HepG2 (cell line): ENCODE results near the gene CDX1. TPM values are rescaled to one million over a fixed set of nuclear protein-coding genes. Genes with fewer than 3 reads are reported as not detected.

Experiments
- ATAC-seq: fragments of 200-7000 bp; cut with Tn5 transposase; 3 replicates; pipeline ENCODE4 v1.9.1; 2020; ENCODE audit warnings: mild to moderate bottlenecking, moderate library complexity
- Bru-seq: library from RNA; stranded (reverse); fragments of 400-500 nt; gene quantifications from one replicate; lab custom pipeline; 2021; lab: Mats Ljungman, UMichigan
- BruChase-seq, 2 experiments: library from RNA; stranded (reverse); fragments of 400-500 nt; gene quantifications; one replicate each; lab custom pipeline; 2021; lab: Mats Ljungman, UMichigan
- BruUV-seq: library from RNA; stranded (reverse); fragments of 400-500 nt; replicated peaks from 2 replicates; lab custom pipeline; 2021; lab: Mats Ljungman, UMichigan
- CTCF ChIA-PET: fragments of 300-600 bp; formaldehyde crosslinking; extraction: SDS; loops from one replicate; lab custom pipeline; 2021; ENCODE audit warnings: low total read pairs, inconsistent platforms, low intra/inter-chr PET ratio; lab: Yijun Ruan, JAX
- POLR2A ChIA-PET: fragments of 350-600 bp; sonication (Branson Sonifier 250); formaldehyde crosslinking; loops from one replicate; lab custom pipeline; 2020; ENCODE audit warnings: antibody characterized with exemption, inconsistent platforms; lab: Yijun Ruan, JAX
- DNase-seq: peaks from one replicate; pipeline ENCODE4 v3.0.0-alpha.2; 2015; ENCODE audit warnings: low spot score
- FAIRE-seq: peaks from 3 replicates; lab custom pipeline; 2011; peaks lifted over from hg19 to GRCh38; lab: Jason Lieb, UNC
- H2AFZ ChIP-seq: one replicate; pipeline ENCODE4 v1.6.1; 2011; ENCODE audit warnings: low read length, inconsistent platforms
- H3K27ac ChIP-seq: fragments of 300-600 bp; 3 replicates; pipeline ENCODE4 v1.8.0; 2011; ENCODE audit warnings: mixed run types, mild to moderate bottlenecking, mixed read lengths, low read length, inconsistent platforms; ENCODE audit not compliant: insufficient read depth; ENCODE audit errors: extremely low read length
- H3K27me3 ChIP-seq, 2 experiments: fragments of 200-600 bp in 1 of 2; 2 replicates in 1 of 2; 3 replicates in 1 of 2; pipeline versions ENCODE4 v1.6.0 to v1.8.0; 2011; ENCODE audit warnings: low read length in 2 of 2, mild to moderate bottlenecking in 2 of 2, moderate library complexity in 2 of 2, inconsistent platforms in 1 of 2; ENCODE audit not compliant: insufficient read depth in 2 of 2, control insufficient read depth in 1 of 2
- H3K36me3 ChIP-seq, 2 experiments: fragments of 200-600 bp in 1 of 2; replicated peaks in 1 of 2; 2 replicates in 1 of 2; 3 replicates in 1 of 2; pipeline versions ENCODE4 v1.5.1 to v1.8.0; 2011; ENCODE audit warnings: low read length in 2 of 2, inconsistent platforms in 1 of 2; ENCODE audit not compliant: insufficient read depth in 2 of 2, control insufficient read depth in 1 of 2
- H3K4me1 ChIP-seq: 2 replicates; pipeline ENCODE4 v1.5.1; 2012; ENCODE audit warnings: low read length, inconsistent platforms; ENCODE audit not compliant: insufficient read depth
- H3K4me2 ChIP-seq: 2 replicates; pipeline ENCODE4 v1.6.0; 2011; ENCODE audit warnings: low read depth, low read length, inconsistent platforms
- H3K4me3 ChIP-seq, 3 experiments: fragments of 200-600 bp in 1 of 3; sonication (generic), shearing (Covaris generic) in 1 of 3; replicated peaks in 1 of 3; 2 replicates each; pipeline ENCODE4 v1.5.1; 2011 to 2016; ENCODE audit warnings: low read length in 3 of 3, inconsistent platforms in 2 of 3, low read depth in 2 of 3, mild to moderate bottlenecking in 2 of 3, control low read depth in 1 of 3, mixed read lengths in 1 of 3; ENCODE audit not compliant: insufficient read depth in 1 of 3
- H3K79me2 ChIP-seq: one replicate; pipeline ENCODE4 v1.6.1; 2011; ENCODE audit warnings: low read length, inconsistent platforms; ENCODE audit not compliant: insufficient read depth
- H3K9ac ChIP-seq: 2 replicates; pipeline ENCODE4 v1.6.0; 2011; ENCODE audit warnings: mild to moderate bottlenecking, low read depth, low read length, inconsistent platforms; ENCODE audit not compliant: insufficient read depth
- H3K9me3 ChIP-seq: 2 replicates; pipeline ENCODE4 v1.5.1; 2012; ENCODE audit warnings: mild to moderate bottlenecking, low read length
- H4K20me1 ChIP-seq: 2 replicates; pipeline ENCODE4 v1.6.0; 2011; ENCODE audit warnings: inconsistent platforms, mild to moderate bottlenecking, low read length, moderate library complexity; ENCODE audit not compliant: insufficient read depth
- EED ChIP-seq: sonication (generic); formaldehyde crosslinking; IDR thresholded peaks from 2 replicates; pipeline ENCODE4 v1.5.0; 2020; ENCODE audit warnings: mild to moderate bottlenecking, missing genetic modification reagents
- HDAC1 ChIP-seq: sonication (generic); formaldehyde crosslinking; IDR thresholded peaks from 2 replicates; pipeline ENCODE4 v1.5.1; 2020; ENCODE audit warnings: mild to moderate bottlenecking, missing genetic modification reagents
- MTF2 ChIP-seq: sonication (generic); formaldehyde crosslinking; IDR thresholded peaks from 2 replicates; pipeline ENCODE4 v1.5.0; 2020; ENCODE audit warnings: missing genetic modification reagents, borderline replicate concordance
- MZF1 ChIP-seq: sonication (generic); formaldehyde crosslinking; IDR thresholded peaks from 2 replicates; pipeline ENCODE4 v1.8.1; 2023; ENCODE audit warnings: mild to moderate bottlenecking, missing genetic modification reagents, borderline replicate concordance
- ONECUT2 ChIP-seq: sonication (generic); formaldehyde crosslinking; IDR thresholded peaks from 2 replicates; pipeline ENCODE4 v1.4.0; 2020; ENCODE audit warnings: missing genetic modification reagents
- ZNF407 ChIP-seq: sonication (generic); formaldehyde crosslinking; IDR thresholded peaks from one replicate; pipeline ENCODE4 v1.5.1; 2020; ENCODE audit warnings: mild to moderate bottlenecking, missing genetic modification reagents; ENCODE audit errors: not compliant biosample characterization
- ZNF510 ChIP-seq: sonication (generic); formaldehyde crosslinking; IDR thresholded peaks from 2 replicates; pipeline ENCODE4 v1.4.0; 2020; ENCODE audit warnings: low read depth, mild to moderate bottlenecking, missing genetic modification reagents
- WGBS: methylation state at CpG from one replicate; pipeline ENCODE4 v1.1.6; 2017; ENCODE audit warnings: low lambda C conversion rate; 5-methylcytosine and 5-hydroxymethylcytosine counted together
- in situ Hi-C: cut with HindIII; loops from 2 replicates; pipeline ENCODE4 v1.10.0; 2017; ENCODE audit warnings: low pct_unique_long_range_greater_than_20kb; ENCODE audit not compliant: extremely low pct_ligation_motif_present
- intact Hi-C: fragments of 100-400 bp; cut with micrococcal nuclease; formaldehyde crosslinking; loops from one replicate; pipeline ENCODE4 v1.10.0; 2022; ENCODE audit not compliant: unreplicated experiment
- long read RNA-seq, 2 experiments: library from RNA in 1 of 2; library from polyadenylated mRNA in 1 of 2; stranded (forward) in 1 of 2; unstranded in 1 of 2; transcript quantifications; one replicate each; pipeline ENCODE4 v2.0.0, GENCODE V29; 2019 to 2022
- polyA minus RNA-seq, 3 experiments: library from RNA; depleted of rRNA, polyadenylated mRNA; stranded (reverse); fragments of >200 nt; gene quantifications; 2 replicates each; pipeline ENCODE4 v1.2.3, GENCODE V29; 2011; ENCODE audit warnings: low replicate concordance in 1 of 3
- polyA plus RNA-seq, 8 experiments: library from polyadenylated mRNA; depleted of rRNA in 3 of 8; stranded (reverse) in 7 of 8; unstranded in 1 of 8; fragments of >200 nt; fragmentation: Illumina TruSeq in 4 of 8; extraction: Trizol in 4 of 8; gene quantifications; 2 replicates each; pipeline versions ENCODE4 v1.2.1 to v1.2.3, GENCODE V29; 2011 to 2016; ENCODE audit warnings: low read depth in 4 of 8, missing spikeins in 1 of 8, mixed read lengths in 1 of 8; ENCODE audit not compliant: insufficient read depth in 1 of 8
- total RNA-seq, 5 experiments: library from RNA; depleted of rRNA; stranded (reverse); fragments of >200 nt; fragmentation: Illumina TruSeq; extraction: Trizol; gene quantifications; 2 replicates each; pipeline ENCODE4 v1.2.3, GENCODE V29; 2016; ENCODE audit warnings: low read depth in 1 of 5
- TF ChIP-seq, protein P1 (sequence below): sonication (generic); formaldehyde crosslinking; IDR thresholded peaks from 2 replicates; pipeline ENCODE4 v1.5.0; 2020; ENCODE audit warnings: mild to moderate bottlenecking, missing genetic modification reagents

CDX1 gene
- not detected in 2 replicates for total RNA-seq (2016; rRNA removed; fragmentation: Illumina TruSeq; extraction: Trizol)
- total RNA-seq (2016; cell fraction: cytosol; rRNA removed; fragmentation: Illumina TruSeq; extraction: Trizol; ENCODE audit: low read depth): not detected in 2 replicates
- total RNA-seq (2016; cell fraction: insoluble cytoplasmic fraction; rRNA removed; fragmentation: Illumina TruSeq; extraction: Trizol): not detected in 2 replicates
- not detected in 2 replicates for total RNA-seq (2016; cell fraction: membrane; rRNA removed; fragmentation: Illumina TruSeq; extraction: Trizol)
- not detected in 2 replicates for total RNA-seq (2016; cell fraction: nucleus; rRNA removed; fragmentation: Illumina TruSeq; extraction: Trizol)
- polyA plus RNA-seq (2011; rRNA removed): 0.05 TPM in 1 of 2 replicates, not detected in the other
- not detected in 2 replicates for polyA plus RNA-seq (2011; cell fraction: cytosol; rRNA removed)
- not detected in 2 replicates for polyA plus RNA-seq (2011; cell fraction: nucleus; rRNA removed)
- not detected in 2 replicates for polyA plus RNA-seq (2012)
- not detected in 2 replicates for polyA plus RNA-seq (2016; cell fraction: cytosol; fragmentation: Illumina TruSeq; extraction: Trizol; ENCODE audit: low read depth)
- polyA plus RNA-seq (2016; cell fraction: insoluble cytoplasmic fraction; fragmentation: Illumina TruSeq; extraction: Trizol; ENCODE audit: low read depth): not detected in 2 replicates
- polyA plus RNA-seq (2016; cell fraction: membrane; fragmentation: Illumina TruSeq; extraction: Trizol; ENCODE audit: low read depth): not detected in 2 replicates
- polyA plus RNA-seq (2016; cell fraction: nucleus; fragmentation: Illumina TruSeq; extraction: Trizol; ENCODE audit: insufficient read depth, low read depth): not detected in 2 replicates
- not detected in 2 replicates for polyA minus RNA-seq (2011; rRNA and poly(A)+ RNA removed; ENCODE audit: low replicate concordance)
- not detected in 2 replicates for polyA minus RNA-seq (2011; cell fraction: cytosol; rRNA and poly(A)+ RNA removed)
- not detected in 2 replicates for polyA minus RNA-seq (2011; cell fraction: nucleus; rRNA and poly(A)+ RNA removed)
- Bru-seq, nascent RNA: not detected
- not detected for BruChase-seq, experiment 1, labeled RNA remaining after a 6-hour chase
- percentile 5 among the genes with signal in this experiment for BruChase-seq, experiment 2, labeled RNA remaining after a 2-hour chase
- long read RNA-seq, experiment 1: 0 reads
- long read RNA-seq, experiment 2: 0 reads

DNA sequence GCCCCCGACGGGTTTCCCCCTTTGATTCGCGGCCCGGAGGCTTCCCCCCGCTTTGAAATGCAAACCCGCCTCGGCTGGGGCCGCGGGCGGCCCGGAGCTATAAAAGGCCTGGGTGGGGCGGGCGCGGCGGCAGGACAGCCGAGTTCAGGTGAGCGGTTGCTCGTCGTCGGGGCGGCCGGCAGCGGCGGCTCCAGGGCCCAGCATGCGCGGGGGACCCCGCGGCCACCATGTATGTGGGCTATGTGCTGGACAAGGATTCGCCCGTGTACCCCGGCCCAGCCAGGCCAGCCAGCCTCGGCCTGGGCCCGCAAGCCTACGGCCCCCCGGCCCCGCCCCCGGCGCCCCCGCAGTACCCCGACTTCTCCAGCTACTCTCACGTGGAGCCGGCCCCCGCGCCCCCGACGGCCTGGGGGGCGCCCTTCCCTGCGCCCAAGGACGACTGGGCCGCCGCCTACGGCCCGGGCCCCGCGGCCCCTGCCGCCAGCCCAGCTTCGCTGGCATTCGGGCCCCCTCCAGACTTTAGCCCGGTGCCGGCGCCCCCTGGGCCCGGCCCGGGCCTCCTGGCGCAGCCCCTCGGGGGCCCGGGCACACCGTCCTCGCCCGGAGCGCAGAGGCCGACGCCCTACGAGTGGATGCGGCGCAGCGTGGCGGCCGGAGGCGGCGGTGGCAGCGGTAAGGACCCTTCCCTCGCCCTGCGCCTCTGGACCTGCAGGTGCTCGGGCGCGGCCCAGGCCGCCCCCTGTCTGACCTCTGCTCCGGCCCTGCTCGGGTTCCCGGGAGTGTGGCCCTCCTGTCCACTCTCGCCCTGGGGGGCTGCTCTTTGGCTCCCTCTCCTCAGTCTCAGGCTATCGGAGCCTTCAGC, at the start of gene CDX1:
TSS of gene CDX1 (plus strand) at position 129 of the 862 bp plus-strand sequence. CDS start at position 228, 99 bp downstream.
- no peaks in the 10 kb centered on the region for H3K79me2 ChIP-seq
- BruUV-seq: no TSS peak
- H3K9ac ChIP-seq: no peak within 1 kb of the TSS
- peaks cover 37% of the 10 kb centered on the region for H3K4me1 ChIP-seq
- H2AFZ ChIP-seq: no peak within 1 kb of the TSS
- ChIA-PET CTCF (no interaction called here), POLR2A (no interaction called here)
- no peak for DNase-seq
- in situ Hi-C loops: no loop called here
- peaks cover 1 to 8% of the 10 kb centered on the region in 2 experiments; a peak in 2 of 5 replicates for H3K27me3 ChIP-seq
- no peaks in the 10 kb centered on the region for H4K20me1 ChIP-seq
- no peak within 1 kb of the TSS for H3K4me3 ChIP-seq
- H3K4me2 ChIP-seq: no peak within 1 kb of the TSS
- FAIRE-seq: no peak
- intact Hi-C loops: no loop called here
- H3K36me3 ChIP-seq: no peaks in the 10 kb centered on the region
- H3K27ac ChIP-seq: no peak within 1 kb of the TSS
- 88% methylated on average over 40 of the region's 93 CpGs for WGBS
- no peak for ATAC-seq
- H3K9me3 ChIP-seq: no peaks in the 10 kb centered on the region
- TF ChIP-seq MZF1 (no peak), EED (CRISPR knock-in tag) (no peak), ZNF407 (CRISPR knock-in tag) (no peak), ZNF510 (no peak), MTF2 (CRISPR knock-in tag) (no peak), HDAC1 (no peak), ONECUT2 (CRISPR knock-in tag) (no peak)
- TF ChIP-seq, protein P1, sequence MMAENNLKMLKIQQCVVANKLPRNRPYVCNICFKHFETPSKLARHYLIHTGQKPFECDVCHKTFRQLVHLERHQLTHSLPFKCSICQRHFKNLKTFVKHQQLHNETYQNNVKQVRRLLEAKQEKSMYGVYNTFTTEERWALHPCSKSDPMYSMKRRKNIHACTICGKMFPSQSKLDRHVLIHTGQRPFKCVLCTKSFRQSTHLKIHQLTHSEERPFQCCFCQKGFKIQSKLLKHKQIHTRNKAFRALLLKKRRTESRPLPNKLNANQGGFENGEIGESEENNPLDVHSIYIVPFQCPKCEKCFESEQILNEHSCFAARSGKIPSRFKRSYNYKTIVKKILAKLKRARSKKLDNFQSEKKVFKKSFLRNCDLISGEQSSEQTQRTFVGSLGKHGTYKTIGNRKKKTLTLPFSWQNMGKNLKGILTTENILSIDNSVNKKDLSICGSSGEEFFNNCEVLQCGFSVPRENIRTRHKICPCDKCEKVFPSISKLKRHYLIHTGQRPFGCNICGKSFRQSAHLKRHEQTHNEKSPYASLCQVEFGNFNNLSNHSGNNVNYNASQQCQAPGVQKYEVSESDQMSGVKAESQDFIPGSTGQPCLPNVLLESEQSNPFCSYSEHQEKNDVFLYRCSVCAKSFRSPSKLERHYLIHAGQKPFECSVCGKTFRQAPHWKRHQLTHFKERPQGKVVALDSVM (CRISPR knock-in tag): no peak
